Measurements from ENCODE around the gene NAV2.

- TF ChIP-seq EZH2 (IDR thresholded peaks at IDR 0.05; ENCODE audit: borderline replicate concordance, low read length): no peak
- TF ChIP-seq, protein P1, sequence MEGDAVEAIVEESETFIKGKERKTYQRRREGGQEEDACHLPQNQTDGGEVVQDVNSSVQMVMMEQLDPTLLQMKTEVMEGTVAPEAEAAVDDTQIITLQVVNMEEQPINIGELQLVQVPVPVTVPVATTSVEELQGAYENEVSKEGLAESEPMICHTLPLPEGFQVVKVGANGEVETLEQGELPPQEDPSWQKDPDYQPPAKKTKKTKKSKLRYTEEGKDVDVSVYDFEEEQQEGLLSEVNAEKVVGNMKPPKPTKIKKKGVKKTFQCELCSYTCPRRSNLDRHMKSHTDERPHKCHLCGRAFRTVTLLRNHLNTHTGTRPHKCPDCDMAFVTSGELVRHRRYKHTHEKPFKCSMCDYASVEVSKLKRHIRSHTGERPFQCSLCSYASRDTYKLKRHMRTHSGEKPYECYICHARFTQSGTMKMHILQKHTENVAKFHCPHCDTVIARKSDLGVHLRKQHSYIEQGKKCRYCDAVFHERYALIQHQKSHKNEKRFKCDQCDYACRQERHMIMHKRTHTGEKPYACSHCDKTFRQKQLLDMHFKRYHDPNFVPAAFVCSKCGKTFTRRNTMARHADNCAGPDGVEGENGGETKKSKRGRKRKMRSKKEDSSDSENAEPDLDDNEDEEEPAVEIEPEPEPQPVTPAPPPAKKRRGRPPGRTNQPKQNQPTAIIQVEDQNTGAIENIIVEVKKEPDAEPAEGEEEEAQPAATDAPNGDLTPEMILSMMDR (conservative IDR thresholded peaks at IDR 0.05 in 1 of 2, IDR thresholded peaks at IDR 0.05 in 1 of 2; ENCODE audit: extremely low read depth in 1 of 2, insufficient read depth in 1 of 2, low read depth in 1 of 2, low read length in 2 of 2): no peak
Measured at GRCh38 chr11:20038972-20039371, 326.3 kb downstream of the NAV2 start.
